ENCODE measurements around the gene GGT6. TPM values are rescaled to one million over a fixed set of nuclear protein-coding genes. Genes with fewer than 3 reads are reported as not detected.

GGT6 gene
- total RNA-seq, 2 donors from 2014 or later: not detected

DNA sequence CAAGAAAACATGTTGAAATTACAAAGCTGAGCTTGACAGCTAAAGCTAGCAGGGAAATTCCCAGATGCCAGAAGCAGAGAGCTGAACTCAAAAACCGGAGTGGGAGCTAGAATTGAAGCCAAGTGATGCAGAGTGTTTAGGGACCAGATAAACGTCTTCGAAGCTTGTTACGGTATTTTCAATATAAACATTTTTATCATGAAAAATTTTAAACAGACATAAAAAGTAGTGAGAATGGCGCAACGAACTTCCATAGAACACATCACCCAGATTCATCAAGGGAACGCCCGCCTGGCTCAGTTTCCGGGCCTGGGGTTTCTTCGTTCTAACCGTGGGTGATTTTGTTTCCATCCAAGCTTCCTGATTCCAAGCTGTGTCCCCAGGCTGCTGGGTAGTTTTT is 43.6 kb downstream of the GGT6 start:
- Mint-ChIP-seq H3K9me3 (no peaks in the 10 kb centered on the region), H3K36me3 (no peaks in the 10 kb centered on the region), H3K4me1 (ENCODE audit: low read depth in 2 of 2) (no peaks in the 10 kb centered on the region), H3K4me3 (no peak overlapping the region), H3K27ac (no peak overlapping the region), H3K27me3 (no peaks in the 10 kb centered on the region)
- DNase-seq (ENCODE audit: low spot score): no peak
- no peak for ATAC-seq

DNA sequence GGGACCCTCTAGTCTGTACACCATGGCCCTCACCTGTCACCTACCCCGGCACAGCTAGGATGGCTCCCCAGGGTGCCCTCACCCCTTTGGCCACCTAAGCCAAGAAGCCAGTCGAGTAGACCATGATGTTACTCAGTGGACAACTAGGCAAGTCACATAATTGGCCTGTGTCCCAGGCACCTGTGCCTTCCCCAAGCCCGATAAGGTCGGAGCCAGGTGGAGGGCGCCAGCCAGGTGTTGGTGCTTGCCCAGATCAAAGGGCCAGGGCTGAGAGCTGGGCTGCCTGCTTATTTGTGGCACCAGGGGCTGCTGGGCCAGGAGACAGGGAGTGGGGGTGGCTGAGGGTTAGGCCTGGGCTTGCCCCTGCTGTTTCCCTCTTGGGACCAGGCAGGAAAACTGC is 44.9 kb downstream of the GGT6 start:
- H3K27me3 Mint-ChIP-seq: no peaks in the 10 kb centered on the region
- H3K4me1 Mint-ChIP-seq (ENCODE audit: low read depth in 2 of 2): peaks cover 6 to 8% of the 10 kb centered on the region in 2 donors
- H3K36me3 Mint-ChIP-seq: no peaks in the 10 kb centered on the region
- no peaks in the 10 kb centered on the region for H3K9me3 Mint-ChIP-seq
- H3K4me3 Mint-ChIP-seq: no peak overlapping the region
- no peak overlapping the region for H3K27ac Mint-ChIP-seq
- DNase-seq (ENCODE audit: low spot score) (no peak), ATAC-seq (no peak)

DNA sequence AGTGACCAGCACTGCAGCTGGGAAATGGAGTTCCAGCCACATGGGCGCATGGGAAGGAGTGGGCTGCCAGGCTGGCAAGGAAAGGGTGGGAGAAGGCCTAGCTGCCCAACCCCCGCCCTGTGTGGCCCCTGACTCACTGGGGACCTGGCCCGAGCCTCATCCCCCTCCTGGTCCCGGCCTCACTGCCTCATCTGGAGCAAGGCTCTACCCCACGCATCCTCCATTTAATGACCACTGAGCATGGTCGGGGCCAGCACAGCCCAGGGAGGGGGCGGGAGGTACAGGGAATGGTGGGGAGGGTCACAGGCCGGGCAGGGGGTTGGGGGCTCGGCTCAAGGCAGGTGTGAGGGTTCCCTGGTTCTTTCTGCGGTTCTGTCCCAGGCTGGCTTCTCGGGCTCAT is 45.6 kb downstream of the GGT6 start:
- ATAC-seq (no peak), DNase-seq (ENCODE audit: low spot score) (no peak)
- H3K9me3 Mint-ChIP-seq: no peaks in the 10 kb centered on the region
- H3K36me3 Mint-ChIP-seq: no peaks in the 10 kb centered on the region
- H3K27me3 Mint-ChIP-seq: no peaks in the 10 kb centered on the region
- H3K27ac Mint-ChIP-seq: no peak overlapping the region
- no peak overlapping the region for H3K4me3 Mint-ChIP-seq
- H3K4me1 Mint-ChIP-seq (ENCODE audit: low read depth in 2 of 2): peaks cover 7 to 10% of the 10 kb centered on the region in 2 donors

DNA sequence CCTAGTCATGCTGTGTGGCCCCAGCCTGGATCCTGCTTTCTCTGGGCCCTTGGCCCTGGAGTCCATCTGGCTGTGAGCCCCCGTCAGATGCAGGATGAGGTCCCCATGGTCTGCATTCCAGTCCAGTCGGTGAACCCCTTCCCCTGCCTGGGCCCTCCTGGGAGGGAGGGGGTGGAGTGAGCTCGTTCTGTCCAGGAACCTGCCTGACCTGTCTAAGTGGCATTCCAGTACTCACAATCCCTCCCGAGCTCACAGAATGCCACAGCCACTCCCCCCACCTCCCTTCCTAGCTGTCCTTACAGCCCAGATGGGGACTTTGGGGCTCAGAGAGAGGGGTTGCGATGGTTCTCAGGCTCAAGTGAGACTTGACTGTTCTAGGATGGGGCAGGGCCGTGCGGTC is 46.2 kb downstream of the GGT6 start:
- Mint-ChIP-seq H3K4me1 (ENCODE audit: low read depth in 2 of 2) (peaks cover 13 to 16% of the 10 kb centered on the region in 2 donors), H3K27ac (no peak overlapping the region), H3K4me3 (no peak overlapping the region), H3K36me3 (no peaks in the 10 kb centered on the region), H3K9me3 (no peaks in the 10 kb centered on the region), H3K27me3 (no peaks in the 10 kb centered on the region)
- no peak for DNase-seq (ENCODE audit: low spot score)
- no peak for ATAC-seq

DNA sequence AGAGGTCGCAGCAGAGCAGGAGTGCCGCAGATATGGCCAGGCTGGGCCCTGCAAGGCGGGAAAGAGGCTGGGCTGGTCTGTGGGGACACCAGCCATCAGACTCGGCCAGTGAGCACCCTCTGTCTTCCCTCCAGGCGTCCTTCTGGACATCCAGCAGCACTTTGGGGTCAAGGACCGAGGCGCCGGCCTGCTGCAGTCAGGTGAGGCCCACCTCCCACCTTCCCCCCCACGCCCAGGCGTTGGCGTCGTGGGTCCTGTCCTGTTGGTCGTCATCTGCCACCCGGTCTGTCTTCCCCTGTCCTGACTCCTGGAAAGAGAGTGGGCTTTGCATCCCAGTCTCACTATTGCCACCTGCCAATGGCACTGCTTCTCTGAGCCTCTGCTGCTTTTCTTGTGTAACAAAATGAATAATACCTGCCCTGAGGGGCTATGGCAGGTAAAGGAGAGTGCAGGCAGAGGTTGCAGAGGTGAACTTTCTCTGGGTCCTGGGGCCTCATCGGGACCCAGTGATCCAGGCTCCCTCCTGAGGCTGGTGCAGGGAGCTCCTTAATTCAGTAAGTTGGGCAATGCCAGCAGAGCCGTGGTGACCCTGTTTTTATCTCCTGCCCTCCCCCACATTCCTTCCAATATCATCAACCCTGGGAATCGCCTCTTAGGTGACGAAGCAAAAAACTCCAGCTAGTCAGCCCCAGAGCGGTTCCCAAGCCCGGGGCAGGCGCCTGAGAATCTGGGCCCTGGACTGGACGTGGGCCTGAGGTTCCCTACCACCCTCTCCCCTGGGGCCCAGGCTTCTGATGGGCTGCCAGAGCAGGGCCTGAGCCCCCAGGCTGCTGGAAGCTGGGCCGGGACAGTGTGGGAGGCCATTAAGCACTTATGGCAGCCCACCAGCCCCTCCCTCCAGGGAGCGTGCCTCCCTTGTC is 47.0 kb downstream of the GGT6 start:
- DNase-seq (ENCODE audit: low spot score) (no peak), ATAC-seq (no peak)
- H3K4me3 Mint-ChIP-seq: no peak overlapping the region
- H3K27me3 Mint-ChIP-seq: peaks cover 0 to 2% of the 10 kb centered on the region in 2 donors
- H3K27ac Mint-ChIP-seq: no peak overlapping the region
- H3K36me3 Mint-ChIP-seq: no peaks in the 10 kb centered on the region
- no peaks in the 10 kb centered on the region for H3K9me3 Mint-ChIP-seq
- H3K4me1 Mint-ChIP-seq (ENCODE audit: low read depth in 2 of 2): peaks cover 21 to 24% of the 10 kb centered on the region in 2 donors

DNA sequence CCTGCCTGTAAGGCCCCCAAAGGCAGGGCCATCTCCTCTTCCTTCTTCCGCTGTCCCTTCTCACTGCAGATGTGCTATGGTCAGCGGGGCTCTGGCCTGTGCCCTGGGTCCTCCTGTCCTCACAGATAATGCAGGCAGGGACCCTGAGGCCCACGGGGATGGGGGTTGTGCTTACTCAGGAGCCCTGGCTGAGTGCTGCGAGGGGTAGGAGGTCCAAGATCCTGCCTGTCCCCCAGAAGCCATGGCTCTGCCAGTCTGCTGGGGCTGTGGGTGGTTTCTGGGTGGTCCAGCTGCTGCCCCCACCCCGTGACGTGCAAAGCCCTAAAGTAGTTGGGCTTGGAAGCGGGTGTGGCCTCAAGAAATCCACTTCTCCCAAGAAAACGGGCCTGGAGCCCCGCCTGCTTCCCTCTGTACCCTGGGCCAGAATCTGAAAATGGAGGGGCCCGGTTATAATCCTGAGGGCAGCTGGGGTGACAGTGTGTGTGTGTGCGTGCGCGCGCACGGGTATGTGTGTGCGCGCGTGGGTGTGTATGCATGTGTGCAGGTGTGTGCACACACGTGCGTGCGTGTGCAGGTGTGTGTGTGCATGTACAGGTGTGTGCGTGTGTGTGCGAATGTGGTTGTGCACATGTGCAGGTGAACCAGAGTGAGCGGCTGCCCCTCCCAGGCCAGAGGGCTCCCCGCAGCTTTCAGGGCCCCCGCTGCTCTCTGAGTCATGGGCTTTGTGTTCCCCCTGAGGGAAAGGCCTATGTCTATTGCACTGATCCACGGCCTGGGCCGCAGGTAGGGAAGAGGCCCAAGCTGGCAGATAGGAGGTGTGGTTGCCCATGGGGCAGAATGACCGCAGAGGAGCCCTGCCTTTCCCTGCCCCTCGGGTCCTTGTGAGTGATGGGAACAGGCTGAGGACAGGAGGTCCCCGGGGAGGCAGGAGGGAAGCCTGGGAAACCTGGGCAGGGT is 47.9 kb downstream of the GGT6 start:
- no peaks in the 10 kb centered on the region for H3K9me3 Mint-ChIP-seq
- H3K4me3 Mint-ChIP-seq: no peak overlapping the region
- H3K27ac Mint-ChIP-seq: no peak overlapping the region
- peaks cover 21 to 27% of the 10 kb centered on the region in 2 donors for H3K4me1 Mint-ChIP-seq (ENCODE audit: low read depth in 2 of 2)
- H3K27me3 Mint-ChIP-seq: peaks cover 0 to 3% of the 10 kb centered on the region in 2 donors
- ATAC-seq (no peak), DNase-seq (ENCODE audit: low spot score) (no peak)
- no peaks in the 10 kb centered on the region for H3K36me3 Mint-ChIP-seq

DNA sequence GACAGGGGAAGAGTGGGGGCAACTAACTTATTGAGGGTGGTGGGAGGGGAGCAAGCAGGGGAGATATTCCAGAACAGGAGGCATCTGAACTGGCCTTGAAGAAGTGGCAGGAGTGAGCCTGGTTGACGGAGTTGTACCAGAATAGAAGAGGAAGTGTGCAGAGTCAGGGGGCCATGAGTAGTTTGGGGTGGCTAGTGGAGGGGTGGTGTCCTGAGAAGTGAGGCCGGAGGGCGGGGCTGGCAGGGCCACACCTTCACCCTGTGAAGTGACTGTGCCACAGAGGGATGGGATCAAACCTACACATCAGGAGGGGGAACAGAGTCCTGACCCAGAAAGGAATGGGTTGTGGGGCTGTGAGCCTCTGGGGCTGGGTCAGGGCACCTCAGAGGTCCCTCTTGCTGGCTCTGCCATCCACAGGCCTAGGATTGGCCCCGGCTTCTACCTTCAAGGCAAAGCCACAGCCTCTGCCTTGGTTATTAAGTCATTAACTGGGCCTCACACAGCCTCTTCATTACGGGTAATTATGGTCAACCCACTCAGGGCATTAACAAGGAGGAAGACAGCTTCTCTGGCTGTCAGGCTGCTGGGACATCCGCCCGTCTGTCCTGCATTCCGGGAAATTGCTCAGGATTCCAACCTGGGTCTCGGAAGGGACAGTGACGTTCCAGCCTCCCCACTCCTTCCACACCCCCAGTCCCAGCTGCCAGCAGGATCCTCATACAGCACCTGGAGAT is 49.0 kb downstream of the GGT6 start:
- DNase-seq (ENCODE audit: low spot score): no peak
- Mint-ChIP-seq H3K4me3 (no peak overlapping the region), H3K27me3 (peaks cover 0 to 5% of the 10 kb centered on the region in 2 donors), H3K27ac (no peak overlapping the region), H3K9me3 (no peaks in the 10 kb centered on the region), H3K4me1 (ENCODE audit: low read depth in 2 of 2) (peaks cover 21 to 29% of the 10 kb centered on the region in 2 donors), H3K36me3 (no peaks in the 10 kb centered on the region)
- no peak for ATAC-seq

DNA sequence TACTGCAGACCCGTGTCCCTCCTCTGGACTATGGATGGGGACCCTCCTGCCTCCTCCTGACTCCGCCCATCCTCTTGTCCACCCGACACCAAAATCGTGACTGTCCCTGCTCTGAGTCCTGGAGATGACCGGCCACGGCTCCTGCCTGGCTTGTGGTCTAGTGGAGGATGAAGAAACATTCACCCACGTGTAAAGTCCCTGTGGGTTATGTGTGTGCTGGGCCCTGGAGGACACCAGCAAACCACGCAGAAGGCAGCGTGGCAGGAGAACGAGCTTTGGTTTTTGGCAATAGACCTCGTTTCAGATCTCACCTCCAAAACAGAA is 49.8 kb downstream of the GGT6 start:
- ATAC-seq (no peak), DNase-seq (ENCODE audit: low spot score) (no peak)
- Mint-ChIP-seq H3K4me3 (no peak overlapping the region), H3K27me3 (peaks cover 0 to 5% of the 10 kb centered on the region in 2 donors), H3K9me3 (no peaks in the 10 kb centered on the region), H3K27ac (no peak overlapping the region), H3K4me1 (ENCODE audit: low read depth in 2 of 2) (peaks cover 21 to 29% of the 10 kb centered on the region in 2 donors), H3K36me3 (no peaks in the 10 kb centered on the region)

DNA sequence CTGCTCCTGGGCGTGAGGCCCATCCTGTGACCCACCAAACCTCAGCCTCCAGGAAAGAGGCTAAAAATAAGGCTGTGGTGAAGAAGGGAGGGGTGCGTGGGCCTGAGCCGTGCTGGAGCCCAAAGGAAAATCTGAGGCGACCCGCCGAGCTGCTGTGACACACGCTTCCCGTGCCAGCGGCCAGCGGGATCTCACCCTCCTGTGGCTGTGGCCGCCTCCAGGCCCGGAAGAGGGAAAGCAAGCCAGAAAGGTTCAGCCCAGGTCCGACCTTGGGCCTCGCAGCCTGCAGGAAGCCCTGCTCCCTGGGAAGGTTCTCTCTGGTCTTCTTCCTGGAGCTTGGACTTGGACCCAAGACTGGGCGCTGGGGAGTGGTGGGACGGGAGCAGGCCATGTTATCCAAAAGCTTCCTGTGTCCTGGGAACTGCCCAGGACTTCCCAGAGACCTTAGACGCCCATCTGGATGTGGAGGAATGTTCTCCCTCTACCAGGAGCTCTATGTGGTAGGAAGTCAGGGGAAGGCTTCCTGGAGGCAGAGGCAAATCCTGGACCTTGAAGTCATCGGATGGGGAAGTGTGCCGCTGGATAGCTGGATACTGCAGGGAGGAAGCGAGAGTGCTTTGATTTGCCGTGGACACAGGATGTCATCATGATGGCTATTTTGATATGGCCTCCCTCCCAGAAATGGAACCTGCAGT is 50.3 kb downstream of the GGT6 start:
- peaks cover 21 to 29% of the 10 kb centered on the region in 2 donors for H3K4me1 Mint-ChIP-seq (ENCODE audit: low read depth in 2 of 2)
- no peak for ATAC-seq
- H3K36me3 Mint-ChIP-seq: no peaks in the 10 kb centered on the region
- peak overlapping the region; percentile 51 for H3K4me3 Mint-ChIP-seq
- no peaks in the 10 kb centered on the region for H3K9me3 Mint-ChIP-seq
- H3K27me3 Mint-ChIP-seq: peaks cover 0 to 6% of the 10 kb centered on the region in 2 donors
- peak overlapping the region in 1 of 2 donors; percentile 25 for H3K27ac Mint-ChIP-seq
- DNase-seq (ENCODE audit: low spot score): no peak

DNA sequence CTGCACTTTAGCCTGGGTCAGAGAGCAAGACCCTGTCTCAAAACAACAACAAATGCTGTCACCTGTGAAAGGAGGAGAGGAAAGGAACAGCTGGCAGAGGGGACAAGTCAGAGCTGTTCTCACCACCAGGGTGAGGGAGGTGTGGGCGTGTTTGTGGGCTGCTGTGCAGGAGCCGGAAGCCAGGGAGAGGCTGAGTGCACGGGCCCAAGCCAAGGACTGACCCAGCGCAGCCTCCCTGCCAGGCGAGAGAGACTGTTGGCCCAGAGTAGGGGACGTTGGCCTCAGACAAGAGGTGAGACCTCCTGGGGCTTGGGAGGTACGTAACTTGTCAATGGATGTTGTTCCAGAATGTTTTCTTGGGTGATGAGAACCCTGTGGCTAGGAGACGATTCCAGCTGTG is 51.0 kb downstream of the GGT6 start:
- no peaks in the 10 kb centered on the region for H3K9me3 Mint-ChIP-seq
- H3K36me3 Mint-ChIP-seq: no peaks in the 10 kb centered on the region
- H3K27me3 Mint-ChIP-seq: peaks cover 0 to 11% of the 10 kb centered on the region in 2 donors
- peak overlapping the region; percentile 51 for H3K4me3 Mint-ChIP-seq
- H3K4me1 Mint-ChIP-seq (ENCODE audit: low read depth in 2 of 2): peaks cover 21 to 29% of the 10 kb centered on the region in 2 donors
- ATAC-seq (peak; percentile 82 to 86), DNase-seq (ENCODE audit: low spot score) (peak; percentile 79)
- H3K27ac Mint-ChIP-seq: peak overlapping the region in 1 of 2 donors; percentile 25

DNA sequence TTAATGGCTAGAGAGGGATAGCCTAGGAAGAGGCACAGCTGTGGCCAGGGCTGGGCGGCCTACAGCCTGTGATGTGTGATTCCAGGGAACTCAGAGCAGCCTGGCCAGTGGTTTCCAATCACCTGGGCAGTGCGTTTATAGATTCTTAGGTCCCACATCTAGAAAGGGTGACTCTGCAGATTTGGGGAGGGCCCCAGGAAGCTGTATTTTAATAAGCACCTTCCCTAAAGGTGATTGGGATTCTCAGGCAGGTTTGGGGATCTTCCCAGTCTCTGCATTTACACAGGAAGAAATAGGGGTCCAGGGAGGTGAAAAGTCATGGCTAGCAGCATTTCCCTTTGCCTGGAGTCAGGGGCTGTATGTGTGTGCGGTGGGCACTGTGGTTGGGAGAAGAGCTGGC is 52.2 kb downstream of the GGT6 start:
- DNase-seq (ENCODE audit: low spot score) (no peak), ATAC-seq (no peak)
- Mint-ChIP-seq H3K4me3 (no peak overlapping the region), H3K9me3 (no peaks in the 10 kb centered on the region), H3K4me1 (ENCODE audit: low read depth in 2 of 2) (peaks cover 21 to 29% of the 10 kb centered on the region in 2 donors), H3K27me3 (peaks cover 0 to 14% of the 10 kb centered on the region in 2 donors), H3K36me3 (no peaks in the 10 kb centered on the region), H3K27ac (peak overlapping the region in 1 of 2 donors; percentile 23)

DNA sequence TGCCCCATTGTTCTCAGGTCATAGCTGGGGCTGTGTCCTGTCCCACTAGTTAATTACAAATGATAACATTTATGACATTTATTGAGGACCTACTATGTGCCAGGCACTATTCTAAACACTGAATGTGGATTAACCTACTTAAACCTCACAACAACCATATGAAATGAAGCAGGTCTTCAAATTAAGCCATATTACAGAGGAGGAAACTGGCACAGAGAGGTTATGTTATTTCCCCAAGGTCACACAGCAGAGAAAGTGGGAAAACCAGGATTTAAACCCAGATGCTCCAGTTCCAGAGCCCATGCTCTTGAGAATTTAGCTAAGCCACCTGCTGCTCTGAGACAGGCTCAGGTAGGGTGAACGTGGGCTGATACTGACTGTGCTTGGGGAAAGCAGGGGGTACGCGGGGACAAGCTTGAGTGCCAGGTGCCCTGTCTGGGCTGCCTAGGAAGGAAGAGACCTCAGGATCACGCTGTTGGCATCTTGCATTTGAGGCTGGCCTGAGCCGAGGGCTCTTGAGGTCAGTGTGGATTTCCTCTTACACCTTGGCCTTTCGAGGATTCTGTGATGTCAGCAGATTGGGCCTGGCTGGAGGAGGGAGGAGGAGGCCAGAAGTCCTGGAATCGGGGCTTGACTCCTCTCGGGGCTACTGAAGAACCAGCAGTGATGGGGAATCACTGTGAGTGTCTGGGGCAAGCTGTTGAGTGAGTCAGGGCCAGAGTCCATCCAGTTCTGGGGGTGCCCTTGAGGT is 52.8 kb downstream of the GGT6 start:
- DNase-seq (ENCODE audit: low spot score) (no peak), ATAC-seq (no peak)
- no peak overlapping the region for H3K27ac Mint-ChIP-seq
- no peak overlapping the region for H3K4me3 Mint-ChIP-seq
- H3K4me1 Mint-ChIP-seq (ENCODE audit: low read depth in 2 of 2): peaks cover 21 to 29% of the 10 kb centered on the region in 2 donors
- H3K27me3 Mint-ChIP-seq: peaks cover 5 to 18% of the 10 kb centered on the region in 2 donors
- H3K36me3 Mint-ChIP-seq: no peaks in the 10 kb centered on the region
- H3K9me3 Mint-ChIP-seq: no peaks in the 10 kb centered on the region

Data from natural killer cell treated with Interleukin-12 subunit alpha and Interleukin-12 subunit beta and Interleukin-15 and Interleukin-18, amount 100 ng/mL, for 72 hours (primary cell).